ENCODE data around the gene VCAM1.
"Not testable (repeated sequence)": the region's sequence is repeated elsewhere in the genome, so short reads cannot be mapped to it uniquely, and the experiment has no call there.

VCAM1 gene

GRCh38 chr1:100778748-100779147 lies 59.2 kb downstream of the VCAM1 start:
- DNase-seq (ENCODE audit: low read depth in 3 of 3), result no peak

DNA sequence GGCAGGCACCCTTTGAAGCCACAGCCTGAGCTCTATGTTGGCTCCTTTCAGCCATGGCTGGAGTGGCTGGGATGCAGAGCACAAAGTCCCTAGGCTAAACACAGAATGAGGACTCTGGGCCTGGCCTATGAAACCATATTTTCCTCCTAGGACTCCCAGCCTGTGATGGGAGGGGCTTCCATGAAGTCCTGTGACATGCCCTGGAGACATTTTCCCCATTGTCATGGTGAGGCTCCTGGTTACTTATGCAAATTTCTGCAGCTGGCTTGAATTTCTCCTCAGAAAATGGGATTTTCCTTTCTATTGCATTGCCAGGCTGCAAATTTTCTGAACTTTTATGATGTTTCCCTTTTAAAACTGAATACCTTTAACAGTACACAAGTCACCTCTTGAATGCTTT lies 61.3 kb downstream of the VCAM1 start:
- no peak for DNase-seq (ENCODE audit: low read depth in 3 of 3)

DNA sequence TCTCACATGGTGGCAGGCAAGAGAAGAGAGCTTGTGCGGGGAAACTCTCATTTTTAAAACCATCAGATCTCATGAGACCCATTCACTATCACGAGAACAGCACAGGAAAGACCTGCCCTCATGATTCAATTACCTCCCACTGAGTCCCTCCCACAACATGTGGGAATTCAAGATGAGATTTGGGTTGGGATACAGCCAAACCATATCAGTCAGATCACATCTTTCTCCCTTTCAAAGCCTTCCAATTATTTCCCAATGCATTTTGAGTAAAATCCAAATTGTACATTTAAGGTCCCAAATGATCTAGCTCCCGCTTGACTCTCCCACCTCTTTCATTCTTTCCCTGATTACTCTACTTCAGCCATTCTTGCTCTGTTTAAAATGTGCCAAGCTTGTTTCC lies 62.2 kb downstream of the VCAM1 start:
- not testable (repeated sequence) for DNase-seq (ENCODE audit: low read depth in 3 of 3)

GRCh38 chr1:100782473-100783039 lies 63.0 kb downstream of the VCAM1 start:
- no peak for DNase-seq (ENCODE audit: low read depth in 3 of 3)

- DNase-seq (ENCODE audit: low read depth in 3 of 3), result no peak
Measured at GRCh38 chr1:100785470-100786052, 66.0 kb downstream of the VCAM1 start.

GRCh38 chr1:100786870-100787269 lies 67.3 kb downstream of the VCAM1 start:
- no peak for DNase-seq (ENCODE audit: low read depth in 3 of 3)
